Testis (tissue), 2 donors: ENCODE results near the gene S100A1.

Experiments
- CTCF ChIP-seq, 3 experiments: fragments of 450-650 bp in 2 of 3; fragments of 200-600 bp in 1 of 3; sonication (generic) in 1 of 3; IDR thresholded peaks; one replicate each; pipeline ENCODE4 v1.5.1; 2016 to 2019; ENCODE audit warnings: antibody characterized with exemption in 3 of 3, mild to moderate bottlenecking in 2 of 3, moderate library complexity in 1 of 3
- POLR2A ChIP-seq: fragments of 450-650 bp; IDR thresholded peaks from one replicate; pipeline ENCODE4 v1.6.1; 2017; ENCODE audit warnings: antibody characterized with exemption, mild to moderate bottlenecking, moderate library complexity

- TF ChIP-seq POLR2A = no peak
- no peak for TF ChIP-seq CTCF (IDR thresholded peaks at IDR 0.05)
Observed at GRCh38 chr1:153670257-153670858, 42.1 kb downstream of the S100A1 start.
